IMR-90 (cell line): ENCODE data around the gene SLC39A5. TPM values are rescaled to one million over a fixed set of nuclear protein-coding genes. Genes with fewer than 3 reads are reported as not detected.

Experiments
- ATAC-seq: fragments of 200-7000 bp; cut with Tn5 transposase; 2 replicates; pipeline ENCODE4 v1.9.1; 2020; ENCODE audit warnings: low read depth, mild to moderate bottlenecking, moderate library complexity
- BruUV-seq: library from RNA; stranded (reverse); fragments of 400-500 nt; replicated peaks from 2 replicates; lab custom pipeline; 2021; lab: Mats Ljungman, UMichigan
- CTCF ChIA-PET: fragments of 300-600 bp; formaldehyde crosslinking; extraction: SDS; loops from one replicate; lab custom pipeline; 2021; ENCODE audit warnings: antibody characterized with exemption; lab: Yijun Ruan, JAX
- POLR2A ChIA-PET: fragments of 300-600 bp; sonication (Branson Sonifier 250); formaldehyde crosslinking; loops from one replicate; lab custom pipeline; 2022; ENCODE audit warnings: antibody characterized with exemption; ENCODE audit not compliant: unreplicated experiment; lab: Charles Lee
- DNase-seq: peaks from one replicate; pipeline ENCODE4 v3.0.0; 2013
- H2AFZ ChIP-seq: replicated peaks from 2 replicates; pipeline ENCODE3; 2013; ENCODE audit warnings: low read length, mild to moderate bottlenecking; ENCODE audit not compliant: poor library complexity
- H2AK5ac ChIP-seq: 2 replicates; pipeline ENCODE4 v1.6.1; 2013; ENCODE audit warnings: low read depth, low read length, inconsistent platforms
- H2AK9ac ChIP-seq: replicated peaks from 2 replicates; pipeline ENCODE3; 2013; ENCODE audit warnings: mild to moderate bottlenecking, low read depth, low read length, moderate library complexity; ENCODE audit not compliant: poor library complexity
- H2BK120ac ChIP-seq: 2 replicates; pipeline ENCODE4 v1.6.1; 2013; ENCODE audit warnings: low read depth, low read length, inconsistent platforms
- H2BK15ac ChIP-seq: 3 replicates; pipeline ENCODE4 v1.6.1; 2013; ENCODE audit warnings: low read depth, low read length, inconsistent platforms
- H2BK20ac ChIP-seq: 2 replicates; pipeline ENCODE4 v1.6.1; 2013; ENCODE audit warnings: low read depth, mild to moderate bottlenecking, inconsistent platforms, low read length, moderate library complexity
- H2BK5ac ChIP-seq: 2 replicates; pipeline ENCODE4 v1.6.1; 2013; ENCODE audit warnings: mild to moderate bottlenecking, low read depth, low read length, inconsistent platforms; ENCODE audit not compliant: poor library complexity, severe bottlenecking
- H3K14ac ChIP-seq: replicated peaks from 2 replicates; pipeline ENCODE4 v1.6.1; 2013; ENCODE audit warnings: low read depth, low read length, inconsistent platforms
- H3K18ac ChIP-seq: 2 replicates; pipeline ENCODE4 v1.6.1; 2013; ENCODE audit warnings: low read depth, low read length, control low read depth
- H3K23ac ChIP-seq: 2 replicates; pipeline ENCODE4 v1.6.1; 2013; ENCODE audit warnings: low read depth, low read length, inconsistent platforms
- H3K27ac ChIP-seq: 2 replicates; pipeline ENCODE4 v1.5.1; 2013; ENCODE audit warnings: mild to moderate bottlenecking, control low read depth, low read length; ENCODE audit not compliant: insufficient read depth
- H3K27me3 ChIP-seq: 2 replicates; pipeline ENCODE4 v1.6.1; 2013; ENCODE audit warnings: low read length; ENCODE audit not compliant: control insufficient read depth, insufficient read depth
- H3K36me3 ChIP-seq: 2 replicates; pipeline ENCODE4 v1.6.1; 2013; ENCODE audit warnings: low read length, mixed read lengths; ENCODE audit not compliant: control insufficient read depth, insufficient read depth
- H3K4ac ChIP-seq: 2 replicates; pipeline ENCODE4 v1.6.1; 2013; ENCODE audit warnings: low read depth, low read length, inconsistent platforms
- H3K4me1 ChIP-seq: 2 replicates; pipeline ENCODE4 v1.6.1; 2013; ENCODE audit warnings: low read length, mixed read lengths; ENCODE audit not compliant: control insufficient read depth, insufficient read depth
- H3K4me2 ChIP-seq: 2 replicates; pipeline ENCODE4 v1.6.1; 2013; ENCODE audit warnings: low read depth, mild to moderate bottlenecking, control low read depth, low read length, moderate library complexity
- H3K4me3 ChIP-seq: 2 replicates; pipeline ENCODE4 v1.5.1; 2013; ENCODE audit warnings: low read depth, mild to moderate bottlenecking, control low read depth, low read length, moderate library complexity; ENCODE audit not compliant: insufficient read depth
- H3K56ac ChIP-seq: 2 replicates; pipeline ENCODE4 v1.6.1; 2013; ENCODE audit warnings: low read length, inconsistent platforms; ENCODE audit not compliant: insufficient read depth; ENCODE audit errors: extremely low read depth
- H3K79me1 ChIP-seq, 2 experiments: 2 replicates each; pipeline ENCODE4 v1.6.1; 2013; ENCODE audit warnings: low read length in 2 of 2, inconsistent platforms in 1 of 2, low read depth in 1 of 2
- H3K9ac ChIP-seq: 2 replicates; pipeline ENCODE4 v1.6.1; 2013; ENCODE audit warnings: low read depth, low read length, control low read depth
- H3K9me1 ChIP-seq: 2 replicates; pipeline ENCODE4 v1.6.1; 2013; ENCODE audit warnings: low read length, inconsistent platforms; ENCODE audit not compliant: insufficient read depth
- H3K9me3 ChIP-seq: 2 replicates; pipeline ENCODE4 v1.6.1; 2013; ENCODE audit warnings: low read length; ENCODE audit not compliant: control insufficient read depth, insufficient read depth
- H4K20me1 ChIP-seq: 2 replicates; pipeline ENCODE4 v1.6.1; 2013; ENCODE audit warnings: low read length, inconsistent platforms; ENCODE audit not compliant: insufficient read depth
- H4K5ac ChIP-seq: 2 replicates; pipeline ENCODE4 v1.6.1; 2013; ENCODE audit warnings: mild to moderate bottlenecking, low read depth, low read length, control low read depth
- H4K8ac ChIP-seq, 2 experiments: 2 replicates each; pipeline ENCODE4 v1.6.1; 2013; ENCODE audit warnings: low read depth in 2 of 2, low read length in 2 of 2, control low read depth in 1 of 2, inconsistent platforms in 1 of 2
- H4K91ac ChIP-seq: 2 replicates; pipeline ENCODE4 v1.6.1; 2013; ENCODE audit warnings: low read depth, low read length, inconsistent platforms; ENCODE audit not compliant: insufficient read depth
- BHLHE40 ChIP-seq: fragments of 150-350 bp; IDR thresholded peaks from 2 replicates; pipeline ENCODE4 v1.6.1; 2016; ENCODE audit warnings: mild to moderate bottlenecking, low read depth, low read length
- CEBPB ChIP-seq: IDR thresholded peaks from 2 replicates; pipeline ENCODE4 v1.6.1; 2012; ENCODE audit warnings: low read depth, low read length, improper control_type of control experiment
- FOS ChIP-seq: fragments of 150-350 bp; IDR thresholded peaks from 2 replicates; pipeline ENCODE4 v1.6.1; 2016; ENCODE audit warnings: low read depth, low read length
- MAFK ChIP-seq: IDR thresholded peaks from 2 replicates; pipeline ENCODE4 v1.6.1; 2012; ENCODE audit warnings: low read depth, low read length, improper control_type of control experiment
- MAZ ChIP-seq: IDR thresholded peaks from 2 replicates; pipeline ENCODE4 v1.6.1; 2012; ENCODE audit warnings: low read depth, mild to moderate bottlenecking, low read length, improper control_type of control experiment, moderate library complexity, borderline replicate concordance
- MXI1 ChIP-seq: IDR thresholded peaks from 2 replicates; pipeline ENCODE4 v1.6.1; 2012; ENCODE audit warnings: low read depth, mild to moderate bottlenecking, low read length, moderate library complexity, borderline replicate concordance
- NFE2L2 ChIP-seq: fragments of 150-350 bp; IDR thresholded peaks from 2 replicates; pipeline ENCODE4 v1.6.1; 2016; ENCODE audit warnings: low read depth, mild to moderate bottlenecking, low read length
- POLR2A ChIP-seq: IDR thresholded peaks from 2 replicates; pipeline ENCODE4 v1.6.1; 2012; ENCODE audit warnings: mild to moderate bottlenecking, low read depth, low read length
- RAD21 ChIP-seq: IDR thresholded peaks from 2 replicates; pipeline ENCODE4 v1.6.1; 2012; ENCODE audit warnings: low read length, improper control_type of control experiment
- RCOR1 ChIP-seq: IDR thresholded peaks from 2 replicates; pipeline ENCODE4 v1.6.1; 2012; ENCODE audit warnings: mild to moderate bottlenecking, low read length, improper control_type of control experiment; ENCODE audit not compliant: insufficient replicate concordance
- WGBS, 2 experiments: methylation state at CpG; one replicate each; pipeline versions ENCODE4 v1.1.5 to v1.1.7; 2013; ENCODE audit warnings: missing lambda C conversion rate in 2 of 2; ENCODE audit not compliant: insufficient read length in 1 of 2; ENCODE audit errors: extremely low coverage in 2 of 2; 5-methylcytosine and 5-hydroxymethylcytosine counted together
- dilution Hi-C: fragments of 300-500 bp; cut with HindIII; formaldehyde crosslinking; loops from one replicate; pipeline ENCODE4 v1.14.3; 2018; ENCODE audit warnings: low sequenced_read_pairs; ENCODE audit not compliant: unreplicated experiment
- in situ Hi-C: fragments of 300-500 bp; cut with MboI; formaldehyde crosslinking; loops from 3 replicates; pipeline ENCODE4 v1.14.3; 2019; ENCODE audit warnings: low sequenced_read_pairs, inconsistent platforms, mixed read lengths
- intact Hi-C: fragments of 100-400 bp; cut with micrococcal nuclease; formaldehyde crosslinking; loops from 2 replicates; pipeline ENCODE4 v1.10.0; 2022
- polyA plus RNA-seq, 3 experiments: library from polyadenylated mRNA; depleted of rRNA; stranded (reverse); fragments of >200 nt; gene quantifications; 2 replicates each; pipeline ENCODE4 v1.2.3, GENCODE V29; 2012; ENCODE audit warnings: low replicate concordance in 1 of 3
- total RNA-seq: library from RNA; depleted of rRNA; stranded (reverse); fragments of >200 nt; gene quantifications from 2 replicates; pipeline ENCODE4 v1.2.3, GENCODE V29; 2012
- TF ChIP-seq, protein P1 (sequence below): fragments of 150-350 bp; IDR thresholded peaks from 2 replicates; pipeline ENCODE4 v1.6.1; 2017; ENCODE audit warnings: mild to moderate bottlenecking, antibody characterized with exemption, low read length, low read depth
- TF ChIP-seq, protein P2 (sequence below): fragments of 150-350 bp; IDR thresholded peaks from 2 replicates; pipeline ENCODE4 v1.6.1; 2016; ENCODE audit warnings: low read depth, mild to moderate bottlenecking, low read length, moderate library complexity, borderline replicate concordance
- TF ChIP-seq, protein P3 (sequence below): conservative IDR thresholded peaks from 2 replicates; pipeline ENCODE4 v1.5.1; 2012; ENCODE audit warnings: mild to moderate bottlenecking, low read depth, low read length, improper control_type of control experiment

SLC39A5 gene
- total and polyA plus RNA-seq, 2 of the 4 experiments (the other 2 are of a cell fraction), result not detected

DNA sequence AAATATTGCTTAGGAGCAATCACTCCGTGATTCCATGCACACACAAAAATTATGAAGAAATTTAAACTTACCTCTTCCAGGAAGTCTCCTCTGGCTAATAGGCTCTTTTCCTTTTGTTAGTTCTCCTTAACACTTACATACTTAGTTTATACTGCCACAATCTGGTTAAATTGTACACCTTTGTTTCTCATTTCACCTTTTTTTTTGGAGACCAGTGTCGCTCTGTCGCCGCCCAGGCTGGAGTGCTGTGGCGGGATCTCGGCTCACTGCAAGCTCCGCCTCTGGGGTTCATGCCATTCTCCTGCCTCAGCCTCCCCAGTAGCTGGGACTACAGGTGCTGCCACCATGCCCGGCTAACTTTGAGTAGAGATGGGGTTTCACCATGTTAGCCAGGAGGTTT lies 30.5 kb downstream of the SLC39A5 start:
- no TSS peak for BruUV-seq
- H2BK20ac ChIP-seq, result no peak overlapping the region
- no peak overlapping the region for H3K4me2 ChIP-seq
- ChIA-PET POLR2A (no interaction called here), CTCF (interaction anchor here (0.8 kb wide), 1 partner anchor 38 kb away, joined by 3 read pairs; no protein-coding TSS in a partner anchor)
- H2AK9ac ChIP-seq, result no peak overlapping the region
- H4K5ac ChIP-seq, result no peak overlapping the region
- H3K14ac ChIP-seq, result no peak overlapping the region
- no peak for TF ChIP-seq BHLHE40
- no peak for TF ChIP-seq NFE2L2
- no peak for TF ChIP-seq MAFK
- TF ChIP-seq RAD21, result no peak
- no peak for TF ChIP-seq CEBPB
- no peak for TF ChIP-seq FOS
- no peak for TF ChIP-seq MAZ
- TF ChIP-seq RCOR1, result no peak
- TF ChIP-seq MXI1, result no peak
- TF ChIP-seq, protein P1, sequence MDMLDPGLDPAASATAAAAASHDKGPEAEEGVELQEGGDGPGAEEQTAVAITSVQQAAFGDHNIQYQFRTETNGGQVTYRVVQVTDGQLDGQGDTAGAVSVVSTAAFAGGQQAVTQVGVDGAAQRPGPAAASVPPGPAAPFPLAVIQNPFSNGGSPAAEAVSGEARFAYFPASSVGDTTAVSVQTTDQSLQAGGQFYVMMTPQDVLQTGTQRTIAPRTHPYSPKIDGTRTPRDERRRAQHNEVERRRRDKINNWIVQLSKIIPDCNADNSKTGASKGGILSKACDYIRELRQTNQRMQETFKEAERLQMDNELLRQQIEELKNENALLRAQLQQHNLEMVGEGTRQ, result no peak
- TF ChIP-seq, protein P2, sequence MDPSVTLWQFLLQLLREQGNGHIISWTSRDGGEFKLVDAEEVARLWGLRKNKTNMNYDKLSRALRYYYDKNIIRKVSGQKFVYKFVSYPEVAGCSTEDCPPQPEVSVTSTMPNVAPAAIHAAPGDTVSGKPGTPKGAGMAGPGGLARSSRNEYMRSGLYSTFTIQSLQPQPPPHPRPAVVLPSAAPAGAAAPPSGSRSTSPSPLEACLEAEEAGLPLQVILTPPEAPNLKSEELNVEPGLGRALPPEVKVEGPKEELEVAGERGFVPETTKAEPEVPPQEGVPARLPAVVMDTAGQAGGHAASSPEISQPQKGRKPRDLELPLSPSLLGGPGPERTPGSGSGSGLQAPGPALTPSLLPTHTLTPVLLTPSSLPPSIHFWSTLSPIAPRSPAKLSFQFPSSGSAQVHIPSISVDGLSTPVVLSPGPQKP, result no peak
- TF ChIP-seq POLR2A, result no peak
- TF ChIP-seq, protein P3, sequence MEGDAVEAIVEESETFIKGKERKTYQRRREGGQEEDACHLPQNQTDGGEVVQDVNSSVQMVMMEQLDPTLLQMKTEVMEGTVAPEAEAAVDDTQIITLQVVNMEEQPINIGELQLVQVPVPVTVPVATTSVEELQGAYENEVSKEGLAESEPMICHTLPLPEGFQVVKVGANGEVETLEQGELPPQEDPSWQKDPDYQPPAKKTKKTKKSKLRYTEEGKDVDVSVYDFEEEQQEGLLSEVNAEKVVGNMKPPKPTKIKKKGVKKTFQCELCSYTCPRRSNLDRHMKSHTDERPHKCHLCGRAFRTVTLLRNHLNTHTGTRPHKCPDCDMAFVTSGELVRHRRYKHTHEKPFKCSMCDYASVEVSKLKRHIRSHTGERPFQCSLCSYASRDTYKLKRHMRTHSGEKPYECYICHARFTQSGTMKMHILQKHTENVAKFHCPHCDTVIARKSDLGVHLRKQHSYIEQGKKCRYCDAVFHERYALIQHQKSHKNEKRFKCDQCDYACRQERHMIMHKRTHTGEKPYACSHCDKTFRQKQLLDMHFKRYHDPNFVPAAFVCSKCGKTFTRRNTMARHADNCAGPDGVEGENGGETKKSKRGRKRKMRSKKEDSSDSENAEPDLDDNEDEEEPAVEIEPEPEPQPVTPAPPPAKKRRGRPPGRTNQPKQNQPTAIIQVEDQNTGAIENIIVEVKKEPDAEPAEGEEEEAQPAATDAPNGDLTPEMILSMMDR, result no peak
- H2BK5ac ChIP-seq, result no peak overlapping the region
- H3K4ac ChIP-seq, result no peak overlapping the region
- no peak overlapping the region for H3K23ac ChIP-seq
- H3K4me1 ChIP-seq, result peaks cover 22% of the 10 kb centered on the region
- no peak overlapping the region for H3K18ac ChIP-seq
- H2BK120ac ChIP-seq, result no peak overlapping the region
- dilution Hi-C loops, result no loop called here
- intact Hi-C loops, result no loop called here
- no CpG with 5 or more reads among the region's 8 CpGs for WGBS, 2 experiments
- no peak overlapping the region for H2AK5ac ChIP-seq
- H3K9me1 ChIP-seq, result peaks cover 23% of the 10 kb centered on the region
- no peak overlapping the region for H3K27ac ChIP-seq
- H4K8ac ChIP-seq, result no peak overlapping the region
- H3K56ac ChIP-seq, result no peak overlapping the region
- no peak overlapping the region for H4K91ac ChIP-seq
- H3K9ac ChIP-seq, result no peak overlapping the region
- peaks cover 13 to 27% of the 10 kb centered on the region in 2 experiments for H3K79me1 ChIP-seq
- in situ Hi-C loops, result no loop called here
- no peaks in the 10 kb centered on the region for H3K9me3 ChIP-seq
- peaks cover 16% of the 10 kb centered on the region for H3K36me3 ChIP-seq
- peak overlapping the region; percentile 60; the same call in 1 of the 3 replicates for H2BK15ac ChIP-seq
- peaks cover 19% of the 10 kb centered on the region for H4K20me1 ChIP-seq
- ATAC-seq, result no peak
- H2AFZ ChIP-seq, result no peak overlapping the region
- H3K4me3 ChIP-seq, result no peak overlapping the region
- H3K27me3 ChIP-seq, result no peaks in the 10 kb centered on the region
- DNase-seq, result no peak
